T-helper 2 cell treated with Interferon-gamma antibody and Interleukin-4, amounts not matched to agents 5 μg/mL and 100 μg/mL, for 36 hours (primary cell): ENCODE data around the gene DDX54.
A peak's percentile ranks its signal among the peaks of the same experiment; 100 is the strongest.
"Not testable (repeated sequence)": the region's sequence is repeated elsewhere in the genome, so short reads cannot be mapped to it uniquely, and the experiment has no call there.

Experiments used
- DNase-seq: peaks from one replicate; pipeline ENCODE4 v3.0.0; 2021; ENCODE audit warnings: low spot score
- H3K27ac Mint-ChIP-seq: one replicate; pipeline ENCODE4 v1.8.0; 2021; ENCODE audit warnings: mild to moderate bottlenecking, mixed read lengths
- H3K27me3 Mint-ChIP-seq: one replicate; pipeline ENCODE4 v1.8.0; 2021; ENCODE audit warnings: low read depth, mixed read lengths
- H3K36me3 Mint-ChIP-seq: one replicate; pipeline ENCODE4 v1.8.0; 2021; ENCODE audit warnings: low read depth, mixed read lengths
- H3K4me1 Mint-ChIP-seq: one replicate; pipeline ENCODE4 v1.8.0; 2021; ENCODE audit warnings: low read depth, mixed read lengths
- H3K4me3 Mint-ChIP-seq: one replicate; pipeline ENCODE4 v1.8.0; 2022; ENCODE audit warnings: mild to moderate bottlenecking, moderate library complexity, mixed read lengths
- H3K9me3 Mint-ChIP-seq: one replicate; pipeline ENCODE4 v1.8.0; 2021; ENCODE audit warnings: mixed read lengths

Gene DDX54

DNA sequence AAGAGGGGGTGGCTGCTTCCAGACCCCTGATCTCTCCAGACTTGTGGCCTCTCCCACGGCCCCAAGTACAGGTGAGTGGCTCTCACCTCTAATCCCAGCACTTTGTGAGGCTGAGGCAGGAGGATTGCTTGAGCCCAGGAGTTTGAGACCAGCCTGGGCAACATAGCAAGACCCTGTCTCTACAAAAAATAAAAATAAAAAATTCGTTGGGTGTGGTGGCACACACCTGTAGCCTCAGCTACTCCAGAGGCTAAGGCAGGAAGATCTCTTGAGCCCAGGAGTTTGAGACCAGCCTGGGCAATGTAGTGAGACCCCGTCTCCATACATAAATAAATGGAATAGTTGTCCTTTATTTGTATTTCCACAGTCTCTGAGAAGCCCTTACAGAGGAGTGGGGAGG lies 43.6 kb downstream of the DDX54 start:
- DNase-seq, H3K9me3 Mint-ChIP-seq, H3K27me3 Mint-ChIP-seq, H3K4me1 Mint-ChIP-seq, H3K4me3 Mint-ChIP-seq, H3K36me3 Mint-ChIP-seq, H3K27ac Mint-ChIP-seq: not testable (repeated sequence)

- Mint-ChIP-seq H3K4me3 (no peak overlapping the region), H3K27ac (no peak overlapping the region), H3K4me1 (peaks cover 13% of the 10 kb centered on the region), H3K27me3 (no peaks in the 10 kb centered on the region), H3K9me3 (no peaks in the 10 kb centered on the region), H3K36me3 (no peaks in the 10 kb centered on the region)
- no peak for DNase-seq
Observed at GRCh38 chr12:113140706-113141105, 44.6 kb downstream of the DDX54 start.

GRCh38 chr12:113138826-113139225 lies 46.5 kb downstream of the DDX54 start:
- no peak overlapping the region for H3K4me3 Mint-ChIP-seq
- no peaks in the 10 kb centered on the region for H3K27me3 Mint-ChIP-seq
- no peaks in the 10 kb centered on the region for H3K36me3 Mint-ChIP-seq
- H3K27ac Mint-ChIP-seq = no peak overlapping the region
- DNase-seq = no peak
- no peaks in the 10 kb centered on the region for H3K9me3 Mint-ChIP-seq
- peaks cover 13% of the 10 kb centered on the region for H3K4me1 Mint-ChIP-seq

DNA sequence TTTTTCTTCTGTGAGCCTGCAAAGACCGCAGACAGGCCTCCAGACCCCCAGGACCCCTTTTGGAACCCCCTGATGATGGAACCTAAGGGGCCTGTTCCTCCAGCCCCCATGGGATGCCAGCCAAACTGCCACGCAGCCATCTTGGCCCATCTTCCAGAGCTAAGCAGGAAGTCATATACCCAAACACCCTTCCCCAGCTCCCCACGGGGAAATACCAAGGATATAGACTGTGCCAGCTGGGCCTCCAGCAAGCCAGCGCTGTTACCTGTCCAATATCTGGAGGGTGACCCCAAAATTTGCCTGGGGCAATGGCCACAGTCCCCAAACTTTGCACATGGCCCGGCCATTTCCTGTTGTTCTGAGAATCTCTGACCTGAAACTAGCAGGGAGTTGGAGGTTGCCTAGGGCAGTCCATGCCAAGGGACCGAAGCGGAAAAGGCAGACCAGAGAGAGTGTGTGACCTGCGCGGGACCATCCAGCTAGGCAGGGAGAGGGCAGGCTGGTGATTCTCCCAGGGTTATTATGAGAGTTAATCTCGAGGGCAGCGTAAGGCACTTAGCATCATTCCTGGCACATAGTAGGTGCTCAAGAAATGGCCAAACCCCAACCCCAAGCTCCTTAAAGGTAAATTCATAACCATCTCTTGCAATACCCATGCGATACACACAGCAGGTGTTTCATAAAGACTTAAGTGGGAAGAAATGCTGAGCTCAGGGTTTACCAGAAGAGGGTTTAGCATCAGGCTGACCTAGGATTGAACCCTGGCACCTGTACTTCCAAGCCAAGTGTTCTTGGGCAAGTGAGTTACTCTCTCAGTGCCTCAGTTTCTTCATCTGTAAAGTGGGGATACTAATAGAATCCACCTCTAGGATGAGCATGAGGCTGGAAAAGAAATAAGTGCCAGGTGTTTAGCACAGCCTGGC lies 47.2 kb downstream of the DDX54 start:
- Mint-ChIP-seq H3K4me1 (peaks cover 13% of the 10 kb centered on the region), H3K27me3 (no peaks in the 10 kb centered on the region), H3K9me3 (no peaks in the 10 kb centered on the region), H3K4me3 (no peak overlapping the region), H3K27ac (no peak overlapping the region), H3K36me3 (no peaks in the 10 kb centered on the region)
- no peak for DNase-seq

DNA sequence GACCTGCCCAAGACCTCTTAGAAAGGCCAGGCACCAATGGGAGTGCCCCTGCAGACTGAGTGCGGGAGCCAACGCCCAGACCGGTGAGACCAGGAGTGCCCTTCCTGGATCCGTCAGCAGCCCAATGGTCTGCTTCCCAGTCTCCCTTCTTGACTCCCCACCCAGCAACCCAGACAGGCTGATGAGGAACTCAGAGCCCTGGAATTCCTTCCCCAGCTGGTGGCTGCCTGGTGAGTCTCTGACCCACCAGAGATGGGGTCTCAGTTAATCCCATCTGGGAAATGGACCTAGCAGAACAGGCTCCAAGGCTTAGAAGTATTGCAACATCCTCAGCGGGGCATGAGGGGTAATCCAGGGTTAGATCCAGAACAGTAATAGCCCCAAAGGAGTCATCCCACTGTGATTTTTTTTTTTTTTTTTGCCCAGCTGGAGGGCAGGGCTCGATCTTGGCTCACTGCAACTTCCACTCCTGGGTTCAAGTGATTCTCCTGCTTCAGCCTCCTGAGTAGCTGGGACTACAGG lies 48.2 kb downstream of the DDX54 start:
- H3K27ac Mint-ChIP-seq = no peak overlapping the region
- peaks cover 13% of the 10 kb centered on the region for H3K4me1 Mint-ChIP-seq
- no peak for DNase-seq
- H3K36me3 Mint-ChIP-seq = no peaks in the 10 kb centered on the region
- H3K9me3 Mint-ChIP-seq = no peaks in the 10 kb centered on the region
- H3K4me3 Mint-ChIP-seq = peak overlapping the region; percentile 18
- no peaks in the 10 kb centered on the region for H3K27me3 Mint-ChIP-seq

GRCh38 chr12:113136128-113136989 lies 48.9 kb downstream of the DDX54 start:
- Mint-ChIP-seq H3K27ac (peak overlapping the region; percentile 58), H3K4me1 (peaks cover 13% of the 10 kb centered on the region)
- DNase-seq = peak; percentile 68

GRCh38 chr12:113135178-113136127 lies 49.8 kb downstream of the DDX54 start, which contains the start of gene RASAL1:
Gene RASAL1 (minus strand): TSS chr12:113135761. CDS start chr12:113135462, 299 bp downstream.
- no peaks in the 10 kb centered on the region for H3K36me3 Mint-ChIP-seq
- peak within 1 kb of the TSS; percentile 58 for H3K27ac Mint-ChIP-seq
- H3K9me3 Mint-ChIP-seq = no peaks in the 10 kb centered on the region
- H3K4me3 Mint-ChIP-seq = peak within 1 kb of the TSS; percentile 84
- H3K4me1 Mint-ChIP-seq = peaks cover 13% of the 10 kb centered on the region
- no peaks in the 10 kb centered on the region for H3K27me3 Mint-ChIP-seq
- peak; percentile 79 for DNase-seq

More at GRCh38 chr12:113136128-113136989, 48.9 kb downstream of the DDX54 start:
- no peaks in the 10 kb centered on the region for H3K36me3 Mint-ChIP-seq
- H3K4me3 Mint-ChIP-seq = peak overlapping the region; percentile 84
- H3K9me3 Mint-ChIP-seq = no peaks in the 10 kb centered on the region
- no peaks in the 10 kb centered on the region for H3K27me3 Mint-ChIP-seq

DNA sequence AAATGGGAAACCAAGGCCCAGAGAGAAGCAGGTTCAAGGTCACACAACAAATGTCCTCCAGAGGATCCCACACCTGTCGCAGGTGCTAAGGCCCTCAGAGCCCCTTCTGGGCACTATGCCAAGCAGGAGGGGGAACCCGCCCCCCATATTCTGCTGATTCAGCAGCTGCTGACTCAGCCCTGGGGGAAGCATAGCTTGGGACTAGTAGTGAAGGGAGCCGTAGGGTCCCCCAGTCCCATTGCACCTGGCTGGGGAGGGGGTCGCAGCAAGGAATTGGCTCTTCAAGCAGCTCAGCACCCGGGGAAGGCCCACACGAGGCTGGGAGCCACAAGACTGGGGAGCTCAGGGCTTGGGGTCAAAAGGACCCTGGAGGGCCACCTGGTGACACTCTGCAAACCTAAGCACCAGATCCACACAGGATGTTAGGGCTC lies 50.7 kb downstream of the DDX54 start:
- Mint-ChIP-seq H3K27me3 (no peaks in the 10 kb centered on the region), H3K36me3 (no peaks in the 10 kb centered on the region), H3K4me1 (peaks cover 15% of the 10 kb centered on the region), H3K4me3 (peak overlapping the region; percentile 52), H3K9me3 (no peaks in the 10 kb centered on the region), H3K27ac (no peak overlapping the region)
- no peak for DNase-seq

GRCh38 chr12:113134071-113134470 lies 51.2 kb downstream of the DDX54 start:
- Mint-ChIP-seq H3K27me3 (no peaks in the 10 kb centered on the region), H3K36me3 (no peaks in the 10 kb centered on the region), H3K9me3 (no peaks in the 10 kb centered on the region), H3K4me3 (no peak overlapping the region), H3K27ac (no peak overlapping the region), H3K4me1 (peaks cover 15% of the 10 kb centered on the region)
- no peak for DNase-seq

DNA sequence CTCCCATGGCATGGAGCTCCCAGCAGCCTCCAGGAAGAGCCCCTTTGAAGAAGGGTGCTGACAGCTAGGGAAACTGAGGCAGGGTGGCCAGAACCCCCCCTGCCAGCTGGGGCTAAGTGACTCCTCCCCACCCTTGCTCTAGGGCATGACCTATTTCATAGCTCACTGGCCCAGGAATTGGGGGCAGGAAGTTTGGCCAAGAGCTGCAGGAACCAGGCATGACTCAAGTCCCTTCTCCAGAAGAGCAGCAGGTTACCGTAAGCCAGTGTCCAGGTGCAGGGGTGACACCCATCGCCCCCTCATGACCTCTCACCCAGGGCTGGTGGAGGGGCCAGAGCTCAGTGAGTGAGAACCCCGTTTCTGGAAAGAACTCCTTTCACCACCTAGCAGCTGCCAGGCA lies 51.6 kb downstream of the DDX54 start:
- no peaks in the 10 kb centered on the region for H3K27me3 Mint-ChIP-seq
- peaks cover 15% of the 10 kb centered on the region for H3K4me1 Mint-ChIP-seq
- H3K27ac Mint-ChIP-seq = no peak overlapping the region
- no peaks in the 10 kb centered on the region for H3K36me3 Mint-ChIP-seq
- no peak overlapping the region for H3K4me3 Mint-ChIP-seq
- no peak for DNase-seq
- no peaks in the 10 kb centered on the region for H3K9me3 Mint-ChIP-seq

- H3K4me3 Mint-ChIP-seq = no peak overlapping the region
- H3K9me3 Mint-ChIP-seq = no peaks in the 10 kb centered on the region
- H3K4me1 Mint-ChIP-seq = peaks cover 15% of the 10 kb centered on the region
- no peak for DNase-seq
- H3K27me3 Mint-ChIP-seq = no peaks in the 10 kb centered on the region
- no peaks in the 10 kb centered on the region for H3K36me3 Mint-ChIP-seq
- no peak overlapping the region for H3K27ac Mint-ChIP-seq
Observed at GRCh38 chr12:113133036-113133435, 52.2 kb downstream of the DDX54 start.

GRCh38 chr12:113131556-113131955 lies 53.7 kb downstream of the DDX54 start:
- Mint-ChIP-seq H3K4me3 (no peak overlapping the region), H3K27me3 (no peaks in the 10 kb centered on the region), H3K27ac (no peak overlapping the region), H3K36me3 (no peaks in the 10 kb centered on the region), H3K9me3 (no peaks in the 10 kb centered on the region), H3K4me1 (peaks cover 11% of the 10 kb centered on the region)
- no peak for DNase-seq
